Smooth muscle cell of the umbilical artery (primary cell): ENCODE results near the gene TBC1D9. TPM values are rescaled to one million over a fixed set of nuclear protein-coding genes. Genes with fewer than 3 reads are reported as not detected.

ENCODE experiments used
- total RNA-seq: library from RNA; depleted of rRNA; stranded (reverse); fragments of >200 nt; gene quantifications from 2 replicates; pipeline ENCODE4 v1.2.3, GENCODE V29; 2014

TBC1D9 gene
- 35.7 and 50.2 TPM in 2 replicates for total RNA-seq

GRCh38 chr4:140756319-140757231 lies at the start of gene TBC1D9:
Gene TBC1D9 (minus strand): TSS chr4:140756385. CDS start chr4:140756045, 340 bp downstream.

Other genes with a start within 250 kb of the TBC1D9 start
- gene ELMOD2, start 232.2 kb downstream of the TBC1D9 start, total RNA-seq, result 60.0 and 72.8 TPM in 2 replicates
- gene UCP1, start 187.4 kb downstream of the TBC1D9 start, total RNA-seq, result not detected in 2 replicates